ENCODE results near the gene SNTN. TPM values are rescaled to one million over a fixed set of nuclear protein-coding genes. Genes with fewer than 3 reads are reported as not detected.

The SNTN gene
- total RNA-seq, 1 experiment from 2014 or later: not detected

- no peaks in the 10 kb centered on the region for H3K27me3 Mint-ChIP-seq (ENCODE audit: unreplicated experiment)
- no peak for DNase-seq
- no peaks in the 10 kb centered on the region for H3K4me1 Mint-ChIP-seq (ENCODE audit: low read depth, unreplicated experiment)
- H3K9me3 Mint-ChIP-seq (ENCODE audit: low read depth, unreplicated experiment): no peaks in the 10 kb centered on the region
- no TSS peak for BruUV-seq (replicated peaks)
- no peak overlapping the region for H3K4me3 Mint-ChIP-seq (ENCODE audit: low read depth, unreplicated experiment)
- H3K27ac Mint-ChIP-seq (ENCODE audit: unreplicated experiment): no peak overlapping the region
- CTCF ChIA-PET: no interaction called here
- no peaks in the 10 kb centered on the region for H3K36me3 Mint-ChIP-seq (ENCODE audit: insufficient read depth, unreplicated experiment)
- intact Hi-C loops (cut with micrococcal nuclease; ENCODE audit: unreplicated experiment): no loop called here
- no peak for TF ChIP-seq CTCF (IDR thresholded peaks at IDR 0.05; ENCODE audit: unreplicated experiment)
These were observed 32.9 kb downstream of the SNTN start for GRCh38 chr3:63685340-63685739.

GRCh38 chr3:63687278-63688225 lies 35.1 kb downstream of the SNTN start:
- no TSS peak for BruUV-seq (replicated peaks)
- TF ChIP-seq CTCF (IDR thresholded peaks at IDR 0.05; ENCODE audit: unreplicated experiment): no peak
- DNase-seq: no peak
- Mint-ChIP-seq H3K36me3 (ENCODE audit: insufficient read depth, unreplicated experiment) (no peaks in the 10 kb centered on the region), H3K4me3 (ENCODE audit: low read depth, unreplicated experiment) (no peak overlapping the region), H3K27me3 (ENCODE audit: unreplicated experiment) (no peaks in the 10 kb centered on the region), H3K27ac (ENCODE audit: unreplicated experiment) (no peak overlapping the region), H3K4me1 (ENCODE audit: low read depth, unreplicated experiment) (no peaks in the 10 kb centered on the region), H3K9me3 (ENCODE audit: low read depth, unreplicated experiment) (no peaks in the 10 kb centered on the region)
- CTCF ChIA-PET: no interaction called here
- intact Hi-C loops (cut with micrococcal nuclease; ENCODE audit: unreplicated experiment): no loop called here

- Mint-ChIP-seq H3K4me1 (ENCODE audit: low read depth, unreplicated experiment) (no peaks in the 10 kb centered on the region), H3K4me3 (ENCODE audit: low read depth, unreplicated experiment) (no peak overlapping the region), H3K27ac (ENCODE audit: unreplicated experiment) (no peak overlapping the region), H3K27me3 (ENCODE audit: unreplicated experiment) (no peaks in the 10 kb centered on the region), H3K36me3 (ENCODE audit: insufficient read depth, unreplicated experiment) (no peaks in the 10 kb centered on the region), H3K9me3 (ENCODE audit: low read depth, unreplicated experiment) (peaks cover 4% of the 10 kb centered on the region)
- CTCF ChIA-PET: no interaction called here
- BruUV-seq (replicated peaks): no TSS peak
- no peak for TF ChIP-seq CTCF (IDR thresholded peaks at IDR 0.05; ENCODE audit: unreplicated experiment)
- DNase-seq: no peak
- intact Hi-C loops (cut with micrococcal nuclease; ENCODE audit: unreplicated experiment): no loop called here
These were observed 36.8 kb downstream of the SNTN start for GRCh38 chr3:63689285-63689684.

GRCh38 chr3:63693351-63693750 lies 40.9 kb downstream of the SNTN start:
- no TSS peak for BruUV-seq (replicated peaks)
- H3K4me3 Mint-ChIP-seq (ENCODE audit: low read depth, unreplicated experiment): no peak overlapping the region
- CTCF ChIA-PET: no interaction called here
- no peaks in the 10 kb centered on the region for H3K36me3 Mint-ChIP-seq (ENCODE audit: insufficient read depth, unreplicated experiment)
- no peaks in the 10 kb centered on the region for H3K27me3 Mint-ChIP-seq (ENCODE audit: unreplicated experiment)
- intact Hi-C loops (cut with micrococcal nuclease; ENCODE audit: unreplicated experiment): no loop called here
- DNase-seq: no peak
- TF ChIP-seq CTCF (IDR thresholded peaks at IDR 0.05; ENCODE audit: unreplicated experiment): no peak
- H3K9me3 Mint-ChIP-seq (ENCODE audit: low read depth, unreplicated experiment): peaks cover 8% of the 10 kb centered on the region
- H3K27ac Mint-ChIP-seq (ENCODE audit: unreplicated experiment): no peak overlapping the region
- no peaks in the 10 kb centered on the region for H3K4me1 Mint-ChIP-seq (ENCODE audit: low read depth, unreplicated experiment)
